K562 (cell line): Measurements from ENCODE around the gene MVK. TPM values are rescaled to one million over a fixed set of nuclear protein-coding genes. Genes with fewer than 3 reads are reported as not detected.

Source experiments
- AFF4 ChIP-seq: sonication (generic); formaldehyde crosslinking; IDR thresholded peaks from 2 replicates; pipeline ENCODE4 v1.8.0; 2023; ENCODE audit warnings: mild to moderate bottlenecking, missing genetic modification reagents
- ATF1 ChIP-seq, 2 experiments: fragments of 450-650 bp in 1 of 2; IDR thresholded peaks; 2 replicates each; pipeline ENCODE4 v1.6.1; 2016; ENCODE audit warnings: missing compliant biosample characterization in 1 of 2, missing genetic modification characterization in 1 of 2
- CEBPG ChIP-seq, 3 experiments: fragments of 200-800 bp in 1 of 3; sonication (Bioruptor generic) in 1 of 3; sonication (generic) in 1 of 3; formaldehyde crosslinking in 1 of 3; IDR thresholded peaks in 2 of 3; conservative IDR thresholded peaks in 1 of 3; 2 replicates each; pipeline versions ENCODE4 v1.6.1 to v1.8.0; 2016 to 2022; ENCODE audit warnings: missing compliant biosample characterization in 2 of 3, missing genetic modification characterization in 2 of 3, mild to moderate bottlenecking in 1 of 3, missing genetic modification reagents in 1 of 3
- CHD4 ChIP-seq: fragments of 200-600 bp; sonication (generic); IDR thresholded peaks from 3 replicates; pipeline ENCODE4 v1.6.1; 2012; ENCODE audit warnings: low read depth, mild to moderate bottlenecking, mixed read lengths, low read length, inconsistent platforms; ENCODE audit not compliant: insufficient read depth, insufficient replicate concordance, poor library complexity, severe bottlenecking
- HINFP ChIP-seq: fragments of 450-650 bp; conservative IDR thresholded peaks from 2 replicates; pipeline ENCODE4 v1.6.1; 2016; ENCODE audit warnings: missing genetic modification characterization, low read depth, mild to moderate bottlenecking, control low read depth, missing compliant biosample characterization
- HLTF ChIP-seq: fragments of 450-650 bp; IDR thresholded peaks from 2 replicates; pipeline ENCODE4 v1.6.1; 2016
- KDM4B ChIP-seq, 2 experiments: fragments of 450-650 bp in 1 of 2; sonication (generic) in 1 of 2; IDR thresholded peaks; 2 replicates each; pipeline ENCODE4 v1.6.1; 2016 to 2017; ENCODE audit warnings: borderline replicate concordance in 2 of 2, antibody characterized with exemption in 1 of 2, low read depth in 1 of 2, mild to moderate bottlenecking in 1 of 2
- KLF1 ChIP-seq: fragments of 450-650 bp; IDR thresholded peaks from 2 replicates; pipeline ENCODE4 v1.6.1; 2016; ENCODE audit warnings: missing genetic modification characterization, missing compliant biosample characterization
- MTA3 ChIP-seq: fragments of 450-650 bp; formaldehyde crosslinking; IDR thresholded peaks from 2 replicates; pipeline ENCODE4 v1.6.1; 2017; ENCODE audit warnings: mild to moderate bottlenecking, borderline replicate concordance
- NCOA4 ChIP-seq: fragments of 450-650 bp; IDR thresholded peaks from 2 replicates; pipeline ENCODE4 v1.6.1; 2018; ENCODE audit warnings: mild to moderate bottlenecking; ENCODE audit not compliant: partially characterized antibody
- NR3C1 ChIP-seq: sonication (generic); formaldehyde crosslinking; IDR thresholded peaks from 2 replicates; pipeline ENCODE4 v1.8.1; 2022; ENCODE audit warnings: missing genetic modification reagents
- ZBTB2 ChIP-seq: fragments of 450-650 bp; IDR thresholded peaks from 2 replicates; pipeline ENCODE4 v1.6.1; 2016; ENCODE audit warnings: antibody characterized with exemption
- ZBTB34 ChIP-seq: fragments of 250-450 bp; sonication (Bioruptor Pico); IDR thresholded peaks from 2 replicates; pipeline ENCODE4 v1.8.0; 2021; ENCODE audit warnings: mild to moderate bottlenecking, moderate library complexity
- ZFP36 ChIP-seq: fragments of 150-350 bp; IDR thresholded peaks from 2 replicates; pipeline ENCODE4 v1.6.1; 2018; ENCODE audit warnings: low read length, low read depth; ENCODE audit not compliant: partially characterized antibody
- polyA plus RNA-seq, 8 experiments: library from polyadenylated mRNA; depleted of rRNA in 4 of 8; stranded (reverse) in 5 of 8; unstranded in 3 of 8; fragments of >200 nt; fragmentation: Nextera tagmentation in 2 of 8; fragmentation: Illumina TruSeq in 1 of 8; extraction: Ambion mirVana in 2 of 8; extraction: Trizol in 1 of 8; gene quantifications; 2 replicates each; pipeline versions ENCODE4 v1.2.1 to v1.2.3, GENCODE V29; 2011 to 2014; ENCODE audit warnings: inconsistent platforms in 1 of 8, missing spikeins in 1 of 8
- total RNA-seq, 7 experiments: library from RNA; depleted of rRNA in 6 of 7; stranded (reverse); fragments of >200 nt in 6 of 7; fragmentation: Illumina TruSeq in 2 of 7; extraction: Trizol in 2 of 7; gene quantifications; 2 replicates each; pipeline versions ENCODE4 v1.2.1 to v1.2.3, GENCODE V29; 2011 to 2021; ENCODE audit warnings: low replicate concordance in 1 of 7

MVK gene
- total and polyA plus RNA-seq, 9 of the 15 experiments (the other 6 are each of a cell fraction or from before 2014, with no cell fraction given), result 0.41 to 33.6 (median 18.8) TPM

GRCh38 chr12:109619002-109619604 is 45.5 kb downstream of the MVK start (continued):
- TF ChIP-seq CEBPG (CRISPR knock-in tag; IDR thresholded peaks at IDR 0.05) (no peak), CEBPG (tag; conservative IDR thresholded peaks at IDR 0.05 in 1 of 2, IDR thresholded peaks at IDR 0.05 in 1 of 2) (peak in 1 of 2 experiments; percentile 48; a peak in 1 of 4 replicates), NCOA4 (no peak), ZFP36 (peak; percentile 77), HLTF (no peak), NR3C1 (CRISPR knock-in tag) (no peak), CHD4 (no peak), ZBTB34 (CRISPR knock-in tag) (no peak), ATF1 (CRISPR knock-in tag; IDR thresholded peaks at IDR 0.05) (no peak), ATF1 (tag; IDR thresholded peaks at IDR 0.05) (peak; percentile 91), KDM4B (IDR thresholded peaks at IDR 0.05; ENCODE audit: borderline replicate concordance in 2 of 2, low read depth in 1 of 2) (no peak), ZBTB2 (no peak), MTA3 (peak; percentile 64; the same call in 1 of the 2 replicates), HINFP (tag) (no peak), AFF4 (CRISPR knock-in tag) (no peak), KLF1 (tag) (no peak)
